Measurements from ENCODE around the gene POLR2E. TPM values are rescaled to one million over a fixed set of nuclear protein-coding genes. Genes with fewer than 3 reads are reported as not detected.

POLR2E gene
- total RNA-seq, 4 donors from 2014 or later = 81.6 to 136 (median 121) TPM

- Histone ChIP-seq H3K27ac (peak overlapping the region in 1 of 4 donors; percentile 7), H3K4me3 (peak overlapping the region in 2 of 4 donors; percentile 54 to 59), H3K4me1 (peaks cover 0 to 55% (median 25%) of the 10 kb centered on the region in 4 donors), H3K27me3 (peaks cover 0 to 25% of the 10 kb centered on the region in 2 donors), H3K9me3 (no peaks in the 10 kb centered on the region), H3K36me3 (peaks cover 0 to 29% (median 0%) of the 10 kb centered on the region in 3 donors)
- TF ChIP-seq EP300 (IDR thresholded peaks at IDR 0.05) = no peak
- TF ChIP-seq POLR2A (IDR thresholded peaks at IDR 0.05) = no peak
- TF ChIP-seq, protein P1, sequence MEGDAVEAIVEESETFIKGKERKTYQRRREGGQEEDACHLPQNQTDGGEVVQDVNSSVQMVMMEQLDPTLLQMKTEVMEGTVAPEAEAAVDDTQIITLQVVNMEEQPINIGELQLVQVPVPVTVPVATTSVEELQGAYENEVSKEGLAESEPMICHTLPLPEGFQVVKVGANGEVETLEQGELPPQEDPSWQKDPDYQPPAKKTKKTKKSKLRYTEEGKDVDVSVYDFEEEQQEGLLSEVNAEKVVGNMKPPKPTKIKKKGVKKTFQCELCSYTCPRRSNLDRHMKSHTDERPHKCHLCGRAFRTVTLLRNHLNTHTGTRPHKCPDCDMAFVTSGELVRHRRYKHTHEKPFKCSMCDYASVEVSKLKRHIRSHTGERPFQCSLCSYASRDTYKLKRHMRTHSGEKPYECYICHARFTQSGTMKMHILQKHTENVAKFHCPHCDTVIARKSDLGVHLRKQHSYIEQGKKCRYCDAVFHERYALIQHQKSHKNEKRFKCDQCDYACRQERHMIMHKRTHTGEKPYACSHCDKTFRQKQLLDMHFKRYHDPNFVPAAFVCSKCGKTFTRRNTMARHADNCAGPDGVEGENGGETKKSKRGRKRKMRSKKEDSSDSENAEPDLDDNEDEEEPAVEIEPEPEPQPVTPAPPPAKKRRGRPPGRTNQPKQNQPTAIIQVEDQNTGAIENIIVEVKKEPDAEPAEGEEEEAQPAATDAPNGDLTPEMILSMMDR (IDR thresholded peaks at IDR 0.05) = no peak
- no peak for DNase-seq (ENCODE audit: low spot score in 2 of 2)
- 59 to 62% methylated on average over 22 of the region's 22 CpGs for WGBS, 2 donors
Observed at GRCh38 chr19:1038978-1039645, 56.1 kb downstream of the POLR2E start.

DNA sequence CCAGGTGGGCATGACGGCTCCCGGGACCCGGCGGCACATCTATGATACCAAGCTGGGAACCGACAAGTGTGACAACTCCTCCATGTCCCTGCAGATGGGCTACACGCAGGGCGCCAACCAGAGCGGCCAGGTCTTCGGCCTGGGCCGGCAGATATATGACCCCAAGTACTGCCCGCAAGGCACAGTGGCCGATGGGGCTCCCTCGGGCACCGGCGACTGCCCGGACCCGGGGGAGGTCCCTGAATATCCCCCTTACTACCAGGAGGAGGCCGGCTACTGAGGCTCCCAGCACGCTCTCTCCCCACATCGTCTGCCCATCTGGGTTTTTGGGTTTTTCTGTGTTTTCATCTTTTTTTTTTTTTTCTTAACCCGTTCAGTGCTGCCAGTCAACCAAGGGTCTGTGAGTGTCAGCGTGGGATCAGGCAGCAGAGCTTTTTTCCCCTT is 57.5 kb downstream of the POLR2E start:
- H3K4me1 ChIP-seq = peaks cover 0 to 50% (median 25%) of the 10 kb centered on the region in 4 donors
- TF ChIP-seq, protein P1 (IDR thresholded peaks at IDR 0.05) = no peak
- no peak for TF ChIP-seq POLR2A (IDR thresholded peaks at IDR 0.05)
- TF ChIP-seq EP300 (IDR thresholded peaks at IDR 0.05) = no peak
- H3K27ac ChIP-seq = peak overlapping the region in 1 of 4 donors; percentile 52
- no peak for DNase-seq (ENCODE audit: low spot score in 2 of 2)
- peaks cover 0 to 36% (median 5%) of the 10 kb centered on the region in 3 donors for H3K36me3 ChIP-seq
- H3K27me3 ChIP-seq = peaks cover 0 to 17% of the 10 kb centered on the region in 2 donors
- 75 to 76% methylated on average over 22 of the region's 22 CpGs for WGBS, 2 donors
- no peak overlapping the region for H3K4me3 ChIP-seq
- no peaks in the 10 kb centered on the region for H3K9me3 ChIP-seq

Other genes with a start within 250 kb of the POLR2E start
- gene ELANE, start 243.1 kb downstream of the POLR2E start, total RNA-seq = 10 to 100 TPM in 1 of 4 donors, 1 to 10 TPM in 2, under 1 TPM in 1; 0.66 to 12.6 (median 4.2) TPM
- gene CFD, start 235.7 kb downstream of the POLR2E start, total RNA-seq = 1,000 to 10,000 TPM; 1,040 to 7,538 (median 2,843) TPM
- 10 to 100 TPM; 49.6 to 67.5 (median 53.9) TPM for gene MED16, start 202.2 kb downstream of the POLR2E start, total RNA-seq
- not detected for gene RNU6-9, start 201.9 kb downstream of the POLR2E start, total RNA-seq
- gene R3HDM4, start 182.2 kb downstream of the POLR2E start, total RNA-seq = 10 to 100 TPM; 30.2 to 47.7 (median 37.6) TPM
- not detected for gene KISS1R, start 178.0 kb downstream of the POLR2E start, total RNA-seq
- gene ARID3A, start 169.3 kb downstream of the POLR2E start, total RNA-seq = 10 to 100 TPM in 3 of 4 donors, 1 to 10 TPM in 1; 8.1 to 15.3 (median 12.5) TPM
- gene WDR18, start 111.0 kb downstream of the POLR2E start, total RNA-seq = 10 to 100 TPM; 23.3 to 90.6 (median 52.8) TPM
- 1 to 10 TPM in 1 of 4 donors, not detected in 3; 2.4 TPM for gene GRIN3B, start 95.0 kb downstream of the POLR2E start, total RNA-seq
- gene TMEM259, start 74.3 kb downstream of the POLR2E start, total RNA-seq = 100 to 1,000 TPM; 229 to 459 (median 325) TPM
- gene RNU6-2, start 73.9 kb downstream of the POLR2E start, total RNA-seq = not detected
- 100 to 1,000 TPM in 1 of 4 donors, 10 to 100 TPM in 3; 69.9 to 122 (median 79.4) TPM for gene CNN2, start 68.8 kb downstream of the POLR2E start, total RNA-seq
- gene ABCA7, start 55.3 kb downstream of the POLR2E start, total RNA-seq = 10 to 100 TPM in 3 of 4 donors, 1 to 10 TPM in 1; 9.6 to 25.8 (median 13.7) TPM
- gene ARHGAP45, start 28.2 kb downstream of the POLR2E start, total RNA-seq = 10 to 100 TPM; 28.4 to 66.9 (median 38.6) TPM
- gene GPX4, start 8.6 kb upstream of the POLR2E start, total RNA-seq = 100 to 1,000 TPM; 337 to 518 (median 493) TPM
- gene SBNO2, start 78.9 kb upstream of the POLR2E start, total RNA-seq = 100 to 1,000 TPM in 1 of 4 donors, 10 to 100 TPM in 3; 26.6 to 105 (median 39.3) TPM
- gene STK11, start 110.4 kb upstream of the POLR2E start, total RNA-seq = 10 to 100 TPM; 52.5 to 91.2 (median 68.7) TPM
- 1 to 10 TPM in 2 of 4 donors, under 1 TPM in 2; 0.22 to 3.9 (median 1.4) TPM for gene CBARP, start 142.6 kb upstream of the POLR2E start, total RNA-seq
- 100 to 1,000 TPM in 3 of 4 donors, 10 to 100 TPM in 1; 67.5 to 140 (median 127) TPM for gene ATP5F1D, start 146.4 kb upstream of the POLR2E start, total RNA-seq
- gene MIDN, start 153.2 kb upstream of the POLR2E start, total RNA-seq = 10 to 100 TPM; 17.4 to 51.9 (median 39.4) TPM
- 100 to 1,000 TPM; 389 to 640 (median 576) TPM for gene CIRBP, start 174.0 kb upstream of the POLR2E start, total RNA-seq
- gene FAM174C, start 180.2 kb upstream of the POLR2E start, total RNA-seq = 10 to 100 TPM; 25.5 to 80.7 (median 52.0) TPM
- not detected for gene EFNA2, start 190.5 kb upstream of the POLR2E start, total RNA-seq